ENCODE results near the gene RAB43.

- TF ChIP-seq SPI1 (IDR thresholded peaks at IDR 0.05; ENCODE audit: low read depth, low read length) = no peak
- TF ChIP-seq POLR2A (IDR thresholded peaks at IDR 0.05; ENCODE audit: low read depth, low read length) = no peak
- no peak for TF ChIP-seq POLR2AphosphoS5 (IDR thresholded peaks at IDR 0.05; ENCODE audit: low read depth, low read length)
- TF ChIP-seq POU2F2 (IDR thresholded peaks at IDR 0.05; ENCODE audit: low read depth, low read length) = no peak
Measured at GRCh38 chr3:129104051-129104450, 17.6 kb downstream of the RAB43 start.
